Neural cell (in vitro differentiated cells): Measurements from ENCODE around the gene ATRAID.

Experiments used
- EP300 ChIP-seq: fragments of 450-650 bp; conservative IDR thresholded peaks from 2 replicates; pipeline ENCODE4 v1.6.1; 2014; ENCODE audit warnings: antibody characterized with exemption, mild to moderate bottlenecking, moderate library complexity; ENCODE audit not compliant: poor library complexity, severe bottlenecking
- EZH2 ChIP-seq: fragments of 200-600, 300-800 bp; shearing (Covaris generic), sonication (generic); IDR thresholded peaks from 2 replicates; pipeline ENCODE4 v1.6.1; 2014; ENCODE audit warnings: antibody characterized with exemption, low read length, borderline replicate concordance, mild to moderate bottlenecking; ENCODE audit not compliant: insufficient read depth, poor library complexity, severe bottlenecking
- POLR2AphosphoS5 ChIP-seq: IDR thresholded peaks from 2 replicates; pipeline ENCODE4 v1.6.1; 2012
- RAD21 ChIP-seq: fragments of 450-650 bp; conservative IDR thresholded peaks from 2 replicates; pipeline ENCODE4 v1.6.1; 2014; ENCODE audit warnings: antibody characterized with exemption, mild to moderate bottlenecking, moderate library complexity
- SMC3 ChIP-seq: fragments of 450-650 bp; conservative IDR thresholded peaks from 2 replicates; pipeline ENCODE4 v1.6.1; 2014; ENCODE audit warnings: antibody characterized with exemption, mild to moderate bottlenecking, moderate library complexity; ENCODE audit not compliant: poor library complexity
- TF ChIP-seq, protein P1 (sequence below): fragments of 450-650 bp; IDR thresholded peaks from 2 replicates; pipeline ENCODE4 v1.5.1; 2014; ENCODE audit warnings: antibody characterized with exemption, mild to moderate bottlenecking, moderate library complexity; ENCODE audit not compliant: poor library complexity, severe bottlenecking
- TF ChIP-seq, protein P2 (sequence below): IDR thresholded peaks from 2 replicates; pipeline ENCODE4 v1.6.1; 2012; ENCODE audit warnings: borderline replicate concordance

- TF ChIP-seq EZH2, result no peak
- TF ChIP-seq, protein P1, sequence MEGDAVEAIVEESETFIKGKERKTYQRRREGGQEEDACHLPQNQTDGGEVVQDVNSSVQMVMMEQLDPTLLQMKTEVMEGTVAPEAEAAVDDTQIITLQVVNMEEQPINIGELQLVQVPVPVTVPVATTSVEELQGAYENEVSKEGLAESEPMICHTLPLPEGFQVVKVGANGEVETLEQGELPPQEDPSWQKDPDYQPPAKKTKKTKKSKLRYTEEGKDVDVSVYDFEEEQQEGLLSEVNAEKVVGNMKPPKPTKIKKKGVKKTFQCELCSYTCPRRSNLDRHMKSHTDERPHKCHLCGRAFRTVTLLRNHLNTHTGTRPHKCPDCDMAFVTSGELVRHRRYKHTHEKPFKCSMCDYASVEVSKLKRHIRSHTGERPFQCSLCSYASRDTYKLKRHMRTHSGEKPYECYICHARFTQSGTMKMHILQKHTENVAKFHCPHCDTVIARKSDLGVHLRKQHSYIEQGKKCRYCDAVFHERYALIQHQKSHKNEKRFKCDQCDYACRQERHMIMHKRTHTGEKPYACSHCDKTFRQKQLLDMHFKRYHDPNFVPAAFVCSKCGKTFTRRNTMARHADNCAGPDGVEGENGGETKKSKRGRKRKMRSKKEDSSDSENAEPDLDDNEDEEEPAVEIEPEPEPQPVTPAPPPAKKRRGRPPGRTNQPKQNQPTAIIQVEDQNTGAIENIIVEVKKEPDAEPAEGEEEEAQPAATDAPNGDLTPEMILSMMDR, result no peak
- TF ChIP-seq EP300, result no peak
- TF ChIP-seq RAD21, result no peak
- no peak for TF ChIP-seq SMC3
- no peak for TF ChIP-seq POLR2AphosphoS5
- TF ChIP-seq, protein P2, sequence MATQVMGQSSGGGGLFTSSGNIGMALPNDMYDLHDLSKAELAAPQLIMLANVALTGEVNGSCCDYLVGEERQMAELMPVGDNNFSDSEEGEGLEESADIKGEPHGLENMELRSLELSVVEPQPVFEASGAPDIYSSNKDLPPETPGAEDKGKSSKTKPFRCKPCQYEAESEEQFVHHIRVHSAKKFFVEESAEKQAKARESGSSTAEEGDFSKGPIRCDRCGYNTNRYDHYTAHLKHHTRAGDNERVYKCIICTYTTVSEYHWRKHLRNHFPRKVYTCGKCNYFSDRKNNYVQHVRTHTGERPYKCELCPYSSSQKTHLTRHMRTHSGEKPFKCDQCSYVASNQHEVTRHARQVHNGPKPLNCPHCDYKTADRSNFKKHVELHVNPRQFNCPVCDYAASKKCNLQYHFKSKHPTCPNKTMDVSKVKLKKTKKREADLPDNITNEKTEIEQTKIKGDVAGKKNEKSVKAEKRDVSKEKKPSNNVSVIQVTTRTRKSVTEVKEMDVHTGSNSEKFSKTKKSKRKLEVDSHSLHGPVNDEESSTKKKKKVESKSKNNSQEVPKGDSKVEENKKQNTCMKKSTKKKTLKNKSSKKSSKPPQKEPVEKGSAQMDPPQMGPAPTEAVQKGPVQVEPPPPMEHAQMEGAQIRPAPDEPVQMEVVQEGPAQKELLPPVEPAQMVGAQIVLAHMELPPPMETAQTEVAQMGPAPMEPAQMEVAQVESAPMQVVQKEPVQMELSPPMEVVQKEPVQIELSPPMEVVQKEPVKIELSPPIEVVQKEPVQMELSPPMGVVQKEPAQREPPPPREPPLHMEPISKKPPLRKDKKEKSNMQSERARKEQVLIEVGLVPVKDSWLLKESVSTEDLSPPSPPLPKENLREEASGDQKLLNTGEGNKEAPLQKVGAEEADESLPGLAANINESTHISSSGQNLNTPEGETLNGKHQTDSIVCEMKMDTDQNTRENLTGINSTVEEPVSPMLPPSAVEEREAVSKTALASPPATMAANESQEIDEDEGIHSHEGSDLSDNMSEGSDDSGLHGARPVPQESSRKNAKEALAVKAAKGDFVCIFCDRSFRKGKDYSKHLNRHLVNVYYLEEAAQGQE, result no peak
These were observed 24.3 kb downstream of the ATRAID start for GRCh38 chr2:27236136-27236535.
